Hepatocyte (in vitro differentiated cells): ENCODE measurements around the gene CDC42BPG.

Experiments used
- CTCF ChIP-seq: fragments of 200-600 bp; sonication (generic); IDR thresholded peaks from 2 replicates; pipeline ENCODE4 v1.5.1; 2016; ENCODE audit warnings: antibody characterized with exemption, mild to moderate bottlenecking; ENCODE audit not compliant: poor library complexity
- EZH2 ChIP-seq: fragments of 200-600 bp; sonication (generic); IDR thresholded peaks from 2 replicates; pipeline ENCODE4 v1.6.1; 2016; ENCODE audit warnings: antibody characterized with exemption, mild to moderate bottlenecking, borderline replicate concordance
- EZH2phosphoT487 ChIP-seq: fragments of 200-600 bp; sonication (generic); IDR thresholded peaks from one replicate; pipeline ENCODE4 v1.6.1; 2018; ENCODE audit warnings: antibody characterized with exemption, mild to moderate bottlenecking, low read depth, moderate library complexity; ENCODE audit not compliant: unreplicated experiment, severe bottlenecking

- TF ChIP-seq EZH2, result no peak
- TF ChIP-seq CTCF, result no peak
- no peak for TF ChIP-seq EZH2phosphoT487
These were observed 42.8 kb upstream of the CDC42BPG start for GRCh38 chr11:64887234-64887756.
